ENCODE measurements around the gene PDE4B.
"Not testable (repeated sequence)": the region's sequence is repeated elsewhere in the genome, so short reads cannot be mapped to it uniquely, and the experiment has no call there.

- not testable (repeated sequence) for TF ChIP-seq POLR2A, CTCF, POLR2AphosphoS5 (IDR thresholded peaks at IDR 0.05)
Observed at GRCh38 chr1:66136423-66136822, 343.7 kb downstream of the PDE4B start.
